SU-DHL-6 (cell line): ENCODE data around the gene ZNF821.

ENCODE experiments used
- CTCF ChIP-seq: fragments of 200-600 bp; sonication (generic); IDR thresholded peaks from one replicate; pipeline ENCODE4 v1.5.1; 2017; ENCODE audit warnings: antibody characterized with exemption, mild to moderate bottlenecking, low read length, moderate library complexity; ENCODE audit not compliant: insufficient read depth, poor library complexity, severe bottlenecking
- EZH2phosphoT487 ChIP-seq: fragments of 200-600 bp; sonication (generic), shearing (Covaris generic); conservative IDR thresholded peaks from 2 replicates; pipeline ENCODE4 v1.6.1; 2018; ENCODE audit warnings: mild to moderate bottlenecking, antibody characterized with exemption, low read length, moderate library complexity, mixed read lengths

- TF ChIP-seq CTCF (no peak), EZH2phosphoT487 (no peak)
These were observed 30.8 kb upstream of the ZNF821 start for GRCh38 chr16:71914802-71915201.
